GM21737 (cell line): ENCODE data around the gene CACNA1E.

Source experiments
- ATAC-seq: cut with Tn5 transposase; IDR thresholded peaks from one replicate; pipeline ENCODE4 v1.9.1; 2021; ENCODE audit warnings: mild to moderate bottlenecking, moderate library complexity; ENCODE audit not compliant: unreplicated experiment

Gene CACNA1E

DNA sequence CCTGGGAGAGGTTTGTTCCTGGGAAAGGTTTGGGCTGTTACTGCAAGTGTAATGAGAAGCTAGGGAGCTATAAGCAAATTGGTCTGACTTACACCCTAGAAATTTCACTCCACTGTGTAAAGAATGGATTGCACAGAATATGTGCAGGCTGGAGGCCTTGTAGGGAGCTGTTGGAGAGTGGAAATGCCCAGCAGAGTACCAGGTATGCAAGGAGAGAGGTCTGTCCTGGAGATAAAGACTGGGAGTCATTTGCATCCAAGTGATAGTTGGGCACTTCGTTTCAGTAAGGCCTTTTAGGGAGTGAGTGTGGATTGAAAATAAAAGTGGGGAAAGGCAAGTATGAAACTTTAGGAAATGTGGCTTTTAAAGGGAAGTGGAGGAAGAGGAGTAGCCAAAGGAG, 75.8 kb downstream of the CACNA1E start:
- no peak for ATAC-seq

DNA sequence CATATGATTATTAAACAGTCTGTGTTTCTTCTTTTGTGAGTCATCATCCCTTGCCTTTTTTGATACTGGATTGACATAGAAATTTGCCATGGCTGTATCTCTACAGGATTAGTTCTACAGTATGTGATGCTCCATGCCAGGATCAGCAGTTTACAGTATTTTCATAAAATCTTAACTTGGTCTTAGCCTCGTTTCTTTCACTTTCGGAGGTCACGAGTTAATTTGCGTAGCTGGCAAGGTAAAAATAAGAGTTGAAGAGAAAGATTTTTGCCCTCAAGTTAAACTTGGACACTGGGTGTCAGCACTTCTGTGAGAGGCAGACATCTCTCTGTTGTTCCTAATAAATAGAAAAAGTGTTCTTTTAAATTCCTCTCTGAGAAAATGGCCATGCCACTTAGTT, 79.1 kb downstream of the CACNA1E start:
- no peak for ATAC-seq

DNA sequence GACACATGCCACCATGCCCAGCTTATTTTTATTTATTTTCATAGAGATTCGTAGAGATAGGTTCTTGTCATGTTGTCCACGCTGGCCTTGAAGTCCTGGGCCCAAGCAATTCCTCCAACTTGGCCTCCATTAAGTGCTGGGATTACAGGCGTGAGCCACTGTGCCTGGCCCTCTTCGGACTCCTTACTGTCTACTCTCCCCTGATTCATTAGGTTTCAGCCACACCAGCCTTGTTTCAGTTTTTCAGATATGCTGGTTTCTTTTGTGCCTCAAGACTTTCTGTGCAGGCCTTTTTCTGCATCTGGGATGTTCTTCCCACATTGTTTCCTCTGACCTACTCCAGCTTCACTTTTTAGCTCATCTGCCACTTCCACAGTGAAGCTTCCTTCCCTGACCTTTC, 85.4 kb downstream of the CACNA1E start:
- no peak for ATAC-seq

DNA sequence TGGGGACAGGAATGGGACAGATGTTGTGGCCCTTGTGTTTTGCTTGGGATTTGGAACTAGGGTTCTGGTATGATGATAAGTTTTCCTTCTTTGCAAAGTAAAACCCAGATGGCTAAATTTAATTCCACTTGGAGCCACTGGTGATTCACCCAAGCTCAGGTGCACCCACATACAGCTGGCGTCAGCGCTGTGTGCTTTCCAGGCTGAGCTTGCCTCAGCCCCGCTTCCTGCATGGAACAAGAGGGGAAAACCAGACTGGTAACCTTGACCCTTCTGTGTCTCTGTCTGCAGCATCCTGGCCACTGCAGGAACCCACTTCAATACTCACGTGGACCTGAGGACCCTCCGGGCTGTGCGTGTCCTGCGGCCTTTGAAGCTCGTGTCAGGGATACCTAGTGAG, 94.2 kb downstream of the CACNA1E start:
- ATAC-seq = no peak

DNA sequence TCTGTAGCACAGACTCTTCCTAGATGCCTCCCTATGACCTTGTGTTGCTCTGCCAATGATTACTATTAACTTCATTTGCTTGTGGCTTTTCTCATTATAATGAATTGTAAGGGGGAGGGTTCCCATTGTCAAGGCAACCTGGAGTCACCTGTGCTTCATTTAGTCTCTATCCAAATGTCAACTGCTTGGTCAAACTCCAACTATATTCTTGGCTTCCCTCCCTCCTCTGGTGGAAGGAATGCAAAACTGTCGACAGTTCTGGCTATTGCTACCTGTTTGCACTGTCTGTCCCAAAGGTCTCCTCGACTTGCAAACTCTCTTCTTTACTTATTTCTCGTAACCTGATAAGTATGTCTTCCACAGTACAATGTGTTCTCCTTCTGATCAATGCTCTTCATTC, 100.3 kb downstream of the CACNA1E start:
- no peak for ATAC-seq

DNA sequence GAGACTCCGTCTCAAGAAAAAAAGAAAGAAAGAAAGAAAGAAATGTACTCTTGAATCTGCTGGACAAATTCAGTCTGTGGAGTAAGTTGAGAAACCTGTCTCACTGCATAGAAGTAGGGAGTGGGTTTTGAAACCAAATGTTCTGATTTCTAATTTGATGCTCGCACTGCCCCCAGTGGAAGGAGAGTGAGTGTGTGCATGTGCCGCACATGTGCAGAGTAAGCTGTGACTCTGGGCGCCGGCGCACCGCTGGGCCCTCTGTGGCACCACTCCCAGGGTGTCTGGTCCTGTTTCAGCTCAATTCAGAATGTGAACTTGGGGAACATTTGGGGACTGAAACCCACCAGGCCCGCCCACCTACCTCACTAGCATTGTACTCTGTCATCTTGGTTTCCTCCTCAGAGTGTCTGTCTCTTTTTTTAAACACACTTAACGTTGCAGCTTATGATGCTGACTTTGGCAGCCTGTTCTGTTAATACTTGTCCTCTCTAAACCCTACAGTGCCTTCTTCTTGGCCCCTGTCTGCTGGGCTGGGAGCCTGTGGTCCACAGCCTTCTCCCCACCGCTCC, 104.6 kb downstream of the CACNA1E start:
- ATAC-seq = no peak

DNA sequence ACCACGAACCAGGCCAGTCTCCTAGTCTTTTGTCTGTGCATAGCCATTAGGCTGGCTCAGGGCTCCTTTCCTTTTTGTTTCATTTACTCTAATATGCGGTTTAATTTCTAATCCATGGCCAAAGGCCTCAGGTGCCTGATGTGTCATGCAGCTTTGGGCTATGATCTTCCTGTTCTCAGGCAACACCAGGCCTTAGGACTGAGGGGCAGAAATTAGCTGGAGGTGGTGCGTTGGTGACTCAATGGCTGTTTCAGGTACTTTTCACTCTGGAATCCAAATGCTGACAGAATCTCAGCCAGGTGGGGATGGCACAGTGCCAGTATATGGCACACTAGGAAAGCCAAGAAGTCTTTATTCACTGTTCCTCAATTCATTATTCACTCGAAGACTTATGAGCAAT, 105.3 kb downstream of the CACNA1E start:
- no peak for ATAC-seq

DNA sequence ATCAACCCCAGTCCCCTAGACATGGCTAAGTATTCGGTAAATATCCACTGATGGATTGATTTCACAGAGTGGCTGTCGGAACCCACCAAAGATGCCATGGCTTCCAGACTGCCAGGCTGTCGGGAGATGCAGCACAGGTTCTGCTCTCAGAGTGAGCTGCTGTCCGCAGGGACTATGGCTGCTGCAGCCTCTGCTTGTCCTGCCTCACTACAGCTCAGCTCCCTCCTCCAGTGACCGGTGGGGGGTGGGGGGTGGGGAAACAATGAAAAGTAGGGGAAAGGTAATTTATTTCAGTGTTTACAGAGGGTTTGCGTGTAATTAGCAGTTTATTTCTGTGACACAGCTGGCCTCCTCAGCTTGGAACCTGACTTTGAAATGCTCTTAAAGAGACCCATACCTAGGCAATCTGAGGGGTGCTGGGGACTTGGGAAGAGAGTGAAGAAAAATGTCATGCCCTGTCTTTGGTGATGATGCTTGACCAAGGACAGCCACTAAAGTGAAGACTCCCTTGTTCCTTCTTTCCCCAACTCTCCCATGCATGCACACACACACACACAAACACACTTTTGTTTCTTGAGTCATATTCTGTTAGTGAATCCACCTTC, 109.0 kb downstream of the CACNA1E start:
- no peak for ATAC-seq

DNA sequence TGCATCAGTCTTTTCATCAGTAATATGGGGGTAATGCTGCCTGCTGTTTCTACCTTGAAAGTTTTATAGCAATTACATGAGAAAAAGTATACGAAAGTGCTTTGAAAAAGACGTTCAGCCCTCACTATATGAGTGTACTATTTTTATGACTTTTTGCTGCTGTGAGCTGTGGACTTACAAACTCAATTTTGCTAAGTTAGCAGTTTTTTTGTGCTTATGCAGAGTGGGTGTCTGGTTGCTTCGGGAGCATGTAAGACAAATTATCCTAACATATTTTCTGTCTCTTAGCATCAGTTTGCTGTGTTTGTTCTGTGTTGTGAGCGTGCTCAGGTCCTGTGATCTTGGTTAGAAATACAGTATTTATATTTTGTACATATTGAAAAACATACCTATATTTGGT, 109.7 kb downstream of the CACNA1E start:
- ATAC-seq = no peak

DNA sequence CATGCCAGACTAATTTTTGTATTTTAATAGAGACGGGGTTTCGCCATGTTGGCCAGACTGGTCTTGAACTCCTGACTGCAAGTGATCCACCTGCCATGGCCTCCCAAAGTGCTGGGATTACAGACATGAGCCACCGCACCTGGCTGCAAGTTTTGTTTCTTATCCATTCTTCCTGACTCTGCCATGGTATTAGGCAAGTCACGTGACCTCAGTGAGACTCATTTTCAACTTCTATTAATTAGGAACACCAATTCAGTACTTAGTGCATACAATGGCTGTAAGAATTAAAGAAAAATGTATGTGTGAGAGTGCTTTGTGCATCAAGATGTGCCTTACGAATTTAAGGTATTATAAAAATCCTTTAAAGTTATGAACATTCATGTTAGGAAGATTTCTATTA, 111.2 kb downstream of the CACNA1E start:
- no peak for ATAC-seq

DNA sequence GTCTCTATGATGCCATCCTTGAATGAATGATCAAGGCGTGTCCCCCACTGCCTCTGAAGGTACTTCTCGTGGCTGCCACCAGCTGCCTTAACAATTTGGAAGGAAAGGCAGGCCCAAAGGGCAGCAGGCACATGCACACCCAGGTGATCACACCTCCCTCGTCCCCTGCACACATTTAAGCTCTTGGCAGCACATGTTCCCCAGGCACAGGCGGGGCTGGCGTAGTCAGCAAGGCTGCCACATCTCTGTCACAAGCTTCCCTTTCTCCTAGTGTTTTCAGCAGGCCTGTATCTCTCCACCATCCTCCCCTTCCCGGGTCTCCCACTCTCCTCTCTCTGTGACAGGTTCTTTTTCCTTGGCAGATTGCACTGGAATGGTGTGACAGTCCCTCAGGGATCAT, 111.9 kb downstream of the CACNA1E start:
- ATAC-seq = no peak

DNA sequence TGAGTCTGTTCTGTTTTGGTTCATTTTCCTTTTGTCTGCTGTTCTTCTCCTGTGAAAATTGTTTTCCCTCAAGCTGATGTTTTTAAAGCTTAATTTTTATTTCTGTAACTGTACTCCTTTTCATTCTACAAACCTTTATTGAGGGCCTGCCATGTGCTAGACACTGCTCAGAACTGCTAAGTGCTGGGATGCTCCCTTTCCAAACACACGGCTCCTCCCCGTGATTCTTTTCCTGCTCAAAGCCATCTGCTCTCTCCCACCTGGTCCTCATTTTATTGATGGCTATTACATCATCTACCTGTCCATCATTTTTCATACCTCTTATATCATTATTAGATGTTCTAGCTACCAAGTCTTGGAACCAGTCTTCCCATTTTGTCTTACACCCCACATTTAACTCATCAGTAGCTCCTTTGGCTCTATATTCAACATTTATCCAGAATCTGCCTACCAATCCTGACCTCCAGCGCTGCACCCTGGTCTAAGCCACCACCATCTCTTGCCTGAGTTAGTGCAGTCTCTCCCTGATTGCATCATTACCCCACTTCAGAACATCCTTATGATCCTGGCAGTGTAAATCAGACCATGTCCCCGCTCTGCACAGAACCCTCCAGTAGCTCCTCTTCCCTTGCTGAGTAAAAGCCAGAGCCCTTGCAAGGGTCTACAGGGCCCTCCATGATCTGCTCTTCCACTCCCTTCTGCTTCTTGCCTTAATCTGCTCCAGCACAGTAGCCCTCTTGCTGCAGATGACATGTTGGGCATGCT, 118.1 kb downstream of the CACNA1E start:
- ATAC-seq = no peak

DNA sequence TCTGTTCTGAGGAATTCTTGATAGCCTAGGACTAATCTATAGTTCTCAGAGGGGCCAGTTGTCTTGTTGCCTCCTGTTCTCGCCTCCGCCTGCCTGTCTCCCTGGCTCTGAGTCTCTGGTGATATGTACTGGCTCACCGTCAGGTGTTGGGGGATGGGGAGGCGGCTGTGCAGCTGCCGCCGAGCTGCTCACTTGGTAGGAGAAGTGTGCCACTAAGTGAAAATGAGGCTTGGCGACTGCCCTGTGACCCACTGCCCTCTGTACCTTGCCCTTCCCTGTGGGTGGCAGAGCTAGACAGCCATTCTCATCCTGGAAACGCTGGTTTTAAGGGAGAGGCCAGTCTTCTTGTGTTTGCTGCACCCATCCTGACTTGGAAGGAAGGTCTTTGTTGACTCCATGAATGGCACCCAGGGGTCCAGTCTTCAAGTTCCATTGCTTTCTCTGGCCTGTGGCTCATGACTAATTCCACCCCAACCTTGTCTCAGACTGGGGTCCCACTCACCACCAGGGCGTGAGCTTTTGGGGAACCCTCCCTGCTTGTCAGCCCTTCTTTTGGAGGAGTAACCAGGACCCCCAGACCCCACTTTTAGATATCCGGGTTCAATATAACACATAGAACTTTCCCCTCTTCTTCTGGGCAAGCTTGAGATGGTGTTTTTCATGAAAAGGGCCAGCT, 120.6 kb downstream of the CACNA1E start:
- ATAC-seq = no peak

DNA sequence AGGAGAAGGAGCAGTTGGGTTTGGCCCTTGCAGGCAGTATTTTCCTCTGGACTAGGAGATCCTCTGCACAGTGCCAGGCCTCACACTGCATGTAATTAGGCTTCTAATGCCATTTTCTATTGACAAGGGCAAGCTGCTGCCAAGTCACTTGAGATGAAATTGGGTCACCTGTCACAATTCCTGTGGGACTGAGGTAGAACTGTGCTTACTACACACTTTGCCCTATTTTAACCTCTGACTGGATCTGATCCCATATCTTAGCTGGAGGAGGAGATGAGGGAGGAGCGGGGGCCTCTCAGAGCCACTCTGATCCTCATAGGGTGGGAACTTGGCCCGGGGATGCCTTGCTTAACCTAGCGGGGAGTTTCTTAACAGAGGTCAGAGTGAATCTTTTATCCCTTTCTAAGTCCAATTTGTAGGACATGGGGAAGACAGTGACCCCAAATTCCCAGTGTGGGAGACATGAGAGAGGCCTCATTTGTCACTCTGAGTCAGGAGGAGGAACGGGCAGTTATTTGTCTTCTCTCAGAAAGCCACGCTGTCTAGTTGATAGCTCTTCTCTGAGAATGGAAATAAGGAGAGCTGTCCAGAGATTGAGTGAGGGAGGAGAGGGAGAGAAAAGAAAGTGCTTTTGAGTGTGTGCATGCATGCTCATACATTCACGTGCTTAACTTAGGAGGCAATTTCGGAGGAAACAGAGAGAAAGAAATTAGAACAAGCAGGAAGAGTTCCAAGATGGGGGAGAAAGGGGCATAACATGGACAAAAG, 121.3 kb downstream of the CACNA1E start:
- ATAC-seq = no peak

DNA sequence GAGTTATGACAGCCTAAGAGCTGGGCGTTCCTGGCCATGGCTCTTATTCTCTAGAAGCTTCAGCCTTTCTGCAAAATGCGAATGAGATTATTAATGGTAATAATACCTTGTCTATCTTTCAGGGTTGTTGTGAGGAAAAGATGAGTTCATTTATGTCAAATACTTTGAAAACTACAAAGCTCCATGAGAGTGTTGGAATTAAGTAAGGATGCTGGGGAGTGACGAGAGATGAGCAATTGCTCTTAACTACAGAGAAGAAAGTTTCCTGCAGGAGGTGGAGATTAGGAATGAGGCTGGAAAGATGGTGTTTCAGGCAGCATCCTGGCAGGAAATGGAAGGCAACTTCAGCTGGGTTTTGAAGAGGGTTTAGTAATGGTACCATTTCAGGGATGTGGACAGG, 124.2 kb downstream of the CACNA1E start:
- no peak for ATAC-seq

DNA sequence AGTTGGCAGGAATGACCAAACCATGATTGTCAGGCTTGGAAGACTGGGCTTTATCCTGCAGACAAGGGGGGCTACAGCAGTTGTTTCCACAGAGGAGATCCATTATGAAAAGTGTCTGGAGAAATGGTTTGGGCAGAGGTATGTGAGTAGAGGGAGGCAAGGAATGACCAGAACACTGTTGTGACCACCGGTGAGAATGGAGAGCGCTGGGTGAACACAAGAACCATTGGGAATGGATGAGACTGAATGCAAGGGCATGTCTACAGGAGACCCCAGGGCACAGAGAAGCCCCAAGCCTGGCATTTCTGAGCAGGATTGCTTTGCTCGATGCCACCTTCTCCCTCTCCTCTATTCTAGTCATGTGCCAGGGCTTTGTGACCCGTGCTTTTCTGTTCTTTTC, 125.1 kb downstream of the CACNA1E start:
- ATAC-seq = no peak

DNA sequence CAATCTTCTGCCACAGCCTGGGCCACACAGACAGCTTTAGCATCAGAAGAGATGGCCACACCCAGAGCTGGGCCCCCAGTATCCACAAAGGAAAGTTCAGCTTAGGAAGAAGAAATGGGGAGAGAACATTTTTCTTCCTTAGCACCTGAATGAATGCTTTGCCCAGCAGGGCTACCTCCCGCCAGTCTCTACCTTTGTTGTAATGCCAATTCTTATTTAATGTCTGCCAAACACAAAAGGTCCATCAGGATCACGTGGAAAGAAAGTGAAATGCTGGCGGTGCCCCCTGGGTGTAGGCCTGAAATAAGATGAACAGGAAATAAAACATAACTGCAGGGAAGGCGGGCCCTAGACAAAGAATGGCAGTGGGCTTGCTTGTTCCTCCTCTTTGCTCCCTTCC, 125.6 kb downstream of the CACNA1E start:
- no peak for ATAC-seq

DNA sequence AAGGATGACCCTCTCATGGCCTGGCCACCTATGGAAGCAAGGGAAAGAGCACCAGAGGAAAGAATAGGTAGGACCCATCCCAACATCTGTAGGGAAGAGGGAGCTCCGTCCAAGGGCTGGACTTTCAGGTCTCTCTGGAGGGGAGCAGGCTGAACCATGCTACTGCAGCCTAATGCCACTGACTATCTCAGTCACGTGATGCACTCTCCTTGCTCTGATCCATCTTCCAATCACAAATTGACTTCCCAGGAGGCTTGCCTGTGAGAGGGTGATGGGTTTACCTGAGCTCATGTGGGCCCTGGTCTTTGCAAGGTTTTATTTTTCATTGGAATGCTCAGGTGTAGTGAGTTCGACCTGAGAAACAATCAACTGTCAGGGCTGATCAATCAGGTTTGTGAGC, 128.8 kb downstream of the CACNA1E start:
- ATAC-seq = no peak

DNA sequence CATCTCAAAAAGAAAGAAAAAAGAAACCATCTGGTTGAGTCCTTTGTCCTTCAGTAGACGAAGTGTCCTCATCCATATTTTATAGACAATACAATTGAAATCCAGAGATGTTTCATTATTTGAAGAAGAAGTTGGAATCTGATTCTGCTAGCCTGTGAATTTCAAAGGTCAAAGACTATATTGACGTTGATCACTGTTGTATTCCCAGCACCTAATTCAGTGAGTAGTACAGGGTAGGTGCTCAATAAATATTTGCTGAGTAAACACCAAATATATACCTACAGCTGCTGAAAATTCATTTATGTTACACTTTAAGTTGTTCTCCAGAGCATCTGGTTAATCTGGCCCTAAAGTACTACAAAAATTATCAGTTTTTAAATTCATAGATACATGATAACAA, 135.2 kb downstream of the CACNA1E start:
- ATAC-seq = no peak

DNA sequence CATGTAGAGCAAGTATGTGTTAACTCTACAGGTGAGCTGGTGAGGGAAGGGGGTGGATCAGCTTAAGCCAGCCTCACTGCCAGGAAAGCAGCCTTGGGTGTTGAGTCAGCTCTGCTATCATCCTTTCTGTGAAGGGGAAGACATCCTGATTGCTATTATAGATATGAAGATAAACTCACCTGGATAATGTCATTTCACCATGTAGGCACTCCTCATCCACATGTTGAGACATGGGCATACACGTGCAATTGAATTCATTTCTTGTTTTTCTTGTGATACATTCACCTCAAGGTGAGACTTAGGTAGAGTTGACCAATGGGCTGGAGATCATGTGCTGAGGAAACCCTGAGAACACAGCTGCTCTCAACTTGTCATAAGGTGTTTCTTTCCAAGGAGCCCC, 136.9 kb downstream of the CACNA1E start:
- ATAC-seq = no peak

DNA sequence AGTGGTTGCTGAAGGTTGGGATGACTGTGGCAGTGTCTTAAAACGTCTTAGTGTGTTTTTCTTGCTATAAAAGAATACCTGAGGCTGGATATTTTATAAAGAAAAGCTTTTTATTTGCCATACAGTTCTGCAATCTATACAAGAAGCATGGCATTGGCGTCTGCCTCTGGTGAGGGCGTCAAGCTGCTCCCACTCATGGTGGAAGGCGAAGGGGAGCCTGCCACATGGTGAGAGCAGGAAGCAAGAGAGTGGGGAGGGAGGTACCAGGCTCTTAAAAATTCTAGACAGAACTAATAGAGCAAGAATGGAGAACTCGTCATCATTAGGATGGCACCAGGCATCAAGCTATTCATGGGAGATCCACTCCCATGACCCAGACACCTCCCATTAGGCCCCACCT, 140.5 kb downstream of the CACNA1E start:
- ATAC-seq = no peak
